Thoracic aorta (tissue), 2 donors: ENCODE data around the gene CAMKMT. TPM values are rescaled to one million over a fixed set of nuclear protein-coding genes. Genes with fewer than 3 reads are reported as not detected.
A peak's percentile ranks its signal among the peaks of the same experiment; 100 is the strongest.

Experiments
- ATAC-seq: fragments of 150-250 bp; one replicate; pipeline ENCODE4 v1.8.0; 2017; ENCODE audit warnings: low read depth; ENCODE audit not compliant: insufficient number of reproducible peaks, low FRiP score
- DNase-seq: peaks from one replicate; pipeline ENCODE4 v3.0.0-alpha.2; 2020; ENCODE audit warnings: low spot score
- H3K27ac ChIP-seq, 2 donors: fragments of 200-600 bp; sonication (generic); 1 replicate in 1 of 2; 2 replicates in 1 of 2; pipeline ENCODE4 v1.5.1; 2016; ENCODE audit warnings: mild to moderate bottlenecking in 2 of 2, moderate library complexity in 2 of 2
- H3K27me3 ChIP-seq: fragments of 200-600 bp; sonication (generic); replicated peaks from 2 replicates; pipeline ENCODE4 v1.6.0; 2016; ENCODE audit warnings: mild to moderate bottlenecking; ENCODE audit not compliant: insufficient read depth
- H3K36me3 ChIP-seq: fragments of 200-600 bp; sonication (generic); one replicate; pipeline ENCODE4 v1.5.1; 2016
- H3K4me1 ChIP-seq, 2 donors: fragments of 200-600 bp; sonication (generic); 1 replicate in 1 of 2; 2 replicates in 1 of 2; pipeline versions ENCODE4 v1.5.1 to v1.6.0; 2016; ENCODE audit warnings: low read depth in 2 of 2, mild to moderate bottlenecking in 1 of 2; ENCODE audit not compliant: control insufficient read depth in 1 of 2
- H3K4me3 ChIP-seq: fragments of 200-600 bp; sonication (generic); 2 replicates; pipeline ENCODE4 v1.5.1; 2016; ENCODE audit warnings: mild to moderate bottlenecking
- H3K9me3 ChIP-seq: fragments of 200-600 bp; sonication (generic); 2 replicates; pipeline ENCODE4 v1.5.1; 2016
- total RNA-seq, 2 donors: library from RNA; depleted of rRNA; stranded (reverse); fragments of >200 nt; gene quantifications; one replicate each; pipeline versions ENCODE4 v1.1.0 to v1.2.3, GENCODE V29; 2016
- TF ChIP-seq, protein P1 (sequence below): fragments of 200-600 bp; sonication (generic); IDR thresholded peaks from one replicate; pipeline ENCODE4 v1.5.1; 2019; ENCODE audit warnings: antibody characterized with exemption

The CAMKMT gene
- total RNA-seq, 2 donors from 2014 or later = 4.7 to 11.6 TPM

DNA sequence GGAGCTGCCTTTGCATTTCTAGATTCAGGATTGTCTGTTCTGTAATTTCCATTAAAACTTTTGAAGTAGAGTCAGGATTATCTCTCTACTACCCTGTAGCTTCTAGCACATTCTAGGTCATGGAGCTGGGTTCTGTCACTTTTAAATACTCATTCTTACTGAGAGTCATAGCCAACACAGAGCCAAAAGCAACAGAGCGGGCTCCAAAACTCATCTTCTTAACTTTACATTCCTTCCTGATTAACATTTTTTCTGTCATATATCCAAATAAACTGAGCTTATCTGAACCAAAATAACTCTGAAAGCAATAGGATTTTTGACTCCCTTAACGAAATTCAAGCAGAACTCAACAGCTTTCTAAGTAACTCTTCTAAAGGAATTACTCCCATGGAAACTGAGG is 13.3 kb upstream of the CAMKMT start:
- Histone ChIP-seq H3K27me3 (no peaks in the 10 kb centered on the region), H3K27ac (peak overlapping the region; percentile 76 to 84), H3K4me3 (peak overlapping the region; percentile 53), H3K4me1 (peaks cover 44 to 64% of the 10 kb centered on the region in 2 donors), H3K9me3 (no peaks in the 10 kb centered on the region), H3K36me3 (no peaks in the 10 kb centered on the region)
- TF ChIP-seq, protein P1, sequence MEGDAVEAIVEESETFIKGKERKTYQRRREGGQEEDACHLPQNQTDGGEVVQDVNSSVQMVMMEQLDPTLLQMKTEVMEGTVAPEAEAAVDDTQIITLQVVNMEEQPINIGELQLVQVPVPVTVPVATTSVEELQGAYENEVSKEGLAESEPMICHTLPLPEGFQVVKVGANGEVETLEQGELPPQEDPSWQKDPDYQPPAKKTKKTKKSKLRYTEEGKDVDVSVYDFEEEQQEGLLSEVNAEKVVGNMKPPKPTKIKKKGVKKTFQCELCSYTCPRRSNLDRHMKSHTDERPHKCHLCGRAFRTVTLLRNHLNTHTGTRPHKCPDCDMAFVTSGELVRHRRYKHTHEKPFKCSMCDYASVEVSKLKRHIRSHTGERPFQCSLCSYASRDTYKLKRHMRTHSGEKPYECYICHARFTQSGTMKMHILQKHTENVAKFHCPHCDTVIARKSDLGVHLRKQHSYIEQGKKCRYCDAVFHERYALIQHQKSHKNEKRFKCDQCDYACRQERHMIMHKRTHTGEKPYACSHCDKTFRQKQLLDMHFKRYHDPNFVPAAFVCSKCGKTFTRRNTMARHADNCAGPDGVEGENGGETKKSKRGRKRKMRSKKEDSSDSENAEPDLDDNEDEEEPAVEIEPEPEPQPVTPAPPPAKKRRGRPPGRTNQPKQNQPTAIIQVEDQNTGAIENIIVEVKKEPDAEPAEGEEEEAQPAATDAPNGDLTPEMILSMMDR = no peak
- no peak for DNase-seq
- no peak for ATAC-seq

DNA sequence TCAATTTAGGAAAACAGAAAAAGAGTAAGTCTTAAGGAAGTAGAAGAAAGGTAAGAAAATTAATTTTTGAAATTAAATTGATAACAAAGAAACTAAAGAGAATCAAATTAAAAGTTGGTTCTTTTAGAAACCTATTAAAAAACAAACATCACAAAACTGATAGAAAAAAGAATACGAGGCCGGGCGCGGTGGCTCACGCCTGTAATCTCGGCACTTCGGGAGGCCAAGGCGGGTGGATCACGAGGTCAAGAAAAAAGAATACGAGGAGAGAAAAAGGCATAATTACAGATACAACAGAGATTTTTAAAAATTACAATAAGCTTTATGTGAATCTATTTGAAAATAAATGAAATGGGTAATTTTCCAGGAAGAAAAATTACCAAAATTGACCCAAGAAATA is 12.2 kb upstream of the CAMKMT start:
- Histone ChIP-seq H3K27me3 (no peaks in the 10 kb centered on the region), H3K4me1 (peaks cover 44 to 71% of the 10 kb centered on the region in 2 donors), H3K9me3 (no peaks in the 10 kb centered on the region), H3K27ac (peak overlapping the region; percentile 76 to 84), H3K4me3 (no peak overlapping the region), H3K36me3 (no peaks in the 10 kb centered on the region)
- DNase-seq = no peak
- TF ChIP-seq, protein P1 = no peak
- no peak for ATAC-seq

DNA sequence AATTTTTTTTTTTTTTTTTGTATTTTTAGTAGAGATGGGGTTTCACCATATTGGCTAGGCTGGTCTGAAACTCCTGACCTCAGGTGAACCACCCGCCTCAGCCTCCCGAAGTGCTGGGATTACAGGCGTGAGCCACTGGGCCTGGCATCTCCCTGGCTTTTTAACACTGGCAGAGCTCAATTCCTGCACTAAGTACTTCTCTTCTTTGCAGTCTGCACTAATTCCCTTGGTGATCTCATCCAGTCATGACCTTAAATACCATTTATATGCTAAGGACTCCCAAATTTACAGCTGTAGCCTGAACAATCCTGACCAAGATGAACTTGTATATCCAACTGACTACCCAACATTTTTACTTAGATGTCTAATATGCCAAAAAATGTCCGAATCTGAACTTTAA is 10.7 kb upstream of the CAMKMT start:
- peak overlapping the region; percentile 75 to 76 for H3K27ac ChIP-seq
- TF ChIP-seq, protein P1 = no peak
- no peak overlapping the region for H3K4me3 ChIP-seq
- peak; percentile 67 for ATAC-seq
- DNase-seq = no peak
- H3K36me3 ChIP-seq = no peaks in the 10 kb centered on the region
- H3K4me1 ChIP-seq = peaks cover 44 to 77% of the 10 kb centered on the region in 2 donors
- H3K27me3 ChIP-seq = no peaks in the 10 kb centered on the region
- no peaks in the 10 kb centered on the region for H3K9me3 ChIP-seq

DNA sequence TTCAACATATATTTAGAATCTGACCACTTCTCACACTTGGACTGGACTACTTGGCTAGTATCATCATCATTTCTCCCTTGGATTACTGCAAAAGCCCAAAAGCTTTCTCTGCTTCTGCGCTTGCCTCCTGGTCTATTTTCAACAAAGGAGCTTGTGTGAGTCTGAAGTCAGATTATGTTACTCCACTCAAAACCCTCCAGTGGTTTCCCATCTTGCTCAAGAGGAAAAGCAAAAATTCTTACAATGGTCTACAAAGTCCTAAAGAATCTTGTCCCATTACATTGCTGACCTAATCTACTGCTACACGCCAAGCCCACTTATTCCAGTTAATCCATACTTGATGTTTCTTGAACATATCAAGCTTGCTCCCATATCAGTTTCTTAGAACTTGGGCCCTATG is 10.1 kb upstream of the CAMKMT start:
- TF ChIP-seq, protein P1 = no peak
- H3K9me3 ChIP-seq = no peaks in the 10 kb centered on the region
- peaks cover 44 to 79% of the 10 kb centered on the region in 2 donors for H3K4me1 ChIP-seq
- DNase-seq (no peak), ATAC-seq (peak; percentile 4)
- H3K4me3 ChIP-seq = no peak overlapping the region
- no peaks in the 10 kb centered on the region for H3K27me3 ChIP-seq
- H3K27ac ChIP-seq = peak overlapping the region; percentile 75 to 76
- no peaks in the 10 kb centered on the region for H3K36me3 ChIP-seq

DNA sequence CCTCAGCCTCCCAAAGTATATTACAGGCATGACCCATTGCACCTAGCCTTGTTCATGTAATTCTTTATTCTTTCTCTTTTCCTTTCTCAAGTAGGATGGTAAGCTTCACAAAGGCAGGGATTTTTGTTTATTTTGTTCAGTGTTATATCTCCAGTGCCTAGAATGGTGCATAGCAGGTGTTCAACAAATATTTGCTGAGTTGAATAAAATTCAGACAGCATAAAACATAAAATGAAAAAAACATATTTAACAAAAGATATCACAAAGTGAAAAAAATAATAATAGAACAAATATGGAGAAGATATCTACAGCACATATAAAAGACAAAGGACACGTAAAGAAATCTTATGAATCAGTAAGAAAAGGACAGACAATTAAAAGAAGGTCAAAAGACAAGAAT is 9.2 kb upstream of the CAMKMT start:
- H3K27me3 ChIP-seq = no peaks in the 10 kb centered on the region
- ATAC-seq (no peak), DNase-seq (no peak)
- H3K36me3 ChIP-seq = no peaks in the 10 kb centered on the region
- H3K4me1 ChIP-seq = peaks cover 46 to 79% of the 10 kb centered on the region in 2 donors
- H3K9me3 ChIP-seq = no peaks in the 10 kb centered on the region
- TF ChIP-seq, protein P1 = no peak
- no peak overlapping the region for H3K4me3 ChIP-seq
- peak overlapping the region; percentile 75 to 76 for H3K27ac ChIP-seq
